Choroid plexus epithelial cell (primary cell): ENCODE measurements around the gene EXOG.

Experiments
- DNase-seq: peaks from one replicate; pipeline ENCODE4 v3.0.0-alpha.2; 2010; ENCODE audit warnings: low read depth
- H3K4me3 ChIP-seq: 2 replicates; pipeline ENCODE4 v1.5.1; 2011; ENCODE audit warnings: low read depth, mild to moderate bottlenecking, control low read depth, low read length, moderate library complexity
- TF ChIP-seq, protein P1 (sequence below): conservative IDR thresholded peaks from 2 replicates; pipeline ENCODE4 v1.5.1; 2011; ENCODE audit warnings: low read depth, mild to moderate bottlenecking, control low read depth, inconsistent platforms, low read length, moderate library complexity

EXOG gene

DNA sequence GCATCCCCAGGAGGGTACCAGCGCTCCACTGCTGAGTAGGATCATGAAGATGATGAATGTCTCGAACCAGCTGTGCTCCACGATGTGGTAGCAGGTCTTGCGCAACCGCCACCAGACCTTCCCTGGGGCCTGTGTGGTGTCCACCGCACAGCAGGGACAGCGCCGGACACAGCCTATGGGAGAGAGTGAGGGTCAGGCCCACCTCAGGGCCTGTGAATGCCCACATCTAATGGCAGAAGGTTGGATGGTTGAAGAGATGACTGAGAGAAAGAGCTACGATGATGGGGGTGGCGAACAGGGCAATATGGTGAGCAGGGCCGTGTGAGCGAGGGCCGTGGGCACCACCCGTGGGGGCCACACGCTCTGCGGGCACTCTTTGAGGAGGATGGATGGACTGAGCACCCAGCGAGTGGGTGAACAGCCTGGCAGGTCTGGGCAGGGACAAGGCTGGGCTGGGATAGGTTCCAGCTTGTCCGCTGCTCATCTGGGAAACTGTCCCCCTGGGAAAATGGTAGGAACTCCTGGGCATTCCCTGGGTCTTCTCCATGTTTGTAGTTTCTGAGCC, 79.2 kb downstream of the EXOG start:
- H3K4me3 ChIP-seq, result no peak overlapping the region
- TF ChIP-seq, protein P1, sequence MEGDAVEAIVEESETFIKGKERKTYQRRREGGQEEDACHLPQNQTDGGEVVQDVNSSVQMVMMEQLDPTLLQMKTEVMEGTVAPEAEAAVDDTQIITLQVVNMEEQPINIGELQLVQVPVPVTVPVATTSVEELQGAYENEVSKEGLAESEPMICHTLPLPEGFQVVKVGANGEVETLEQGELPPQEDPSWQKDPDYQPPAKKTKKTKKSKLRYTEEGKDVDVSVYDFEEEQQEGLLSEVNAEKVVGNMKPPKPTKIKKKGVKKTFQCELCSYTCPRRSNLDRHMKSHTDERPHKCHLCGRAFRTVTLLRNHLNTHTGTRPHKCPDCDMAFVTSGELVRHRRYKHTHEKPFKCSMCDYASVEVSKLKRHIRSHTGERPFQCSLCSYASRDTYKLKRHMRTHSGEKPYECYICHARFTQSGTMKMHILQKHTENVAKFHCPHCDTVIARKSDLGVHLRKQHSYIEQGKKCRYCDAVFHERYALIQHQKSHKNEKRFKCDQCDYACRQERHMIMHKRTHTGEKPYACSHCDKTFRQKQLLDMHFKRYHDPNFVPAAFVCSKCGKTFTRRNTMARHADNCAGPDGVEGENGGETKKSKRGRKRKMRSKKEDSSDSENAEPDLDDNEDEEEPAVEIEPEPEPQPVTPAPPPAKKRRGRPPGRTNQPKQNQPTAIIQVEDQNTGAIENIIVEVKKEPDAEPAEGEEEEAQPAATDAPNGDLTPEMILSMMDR, result no peak
- no peak for DNase-seq
